ENCODE results near the gene SLC24A3.

Gene SLC24A3

GRCh38 chr20:19519466-19519865 lies 307.0 kb downstream of the SLC24A3 start:
- DNase-seq, result no peak

- no peak for DNase-seq
Measured at GRCh38 chr20:19520261-19520660, 307.8 kb downstream of the SLC24A3 start.

- no peak for DNase-seq
Measured at GRCh38 chr20:19522071-19522801, 309.8 kb downstream of the SLC24A3 start.

GRCh38 chr20:19522836-19523590 lies 310.6 kb downstream of the SLC24A3 start:
- DNase-seq, result no peak

GRCh38 chr20:19524691-19525090 lies 312.2 kb downstream of the SLC24A3 start:
- no peak for DNase-seq

- DNase-seq, result no peak
Measured at GRCh38 chr20:19527509-19527908, 315.1 kb downstream of the SLC24A3 start.

- DNase-seq, result no peak
Measured at GRCh38 chr20:19528286-19529030, 316.0 kb downstream of the SLC24A3 start.

GRCh38 chr20:19530006-19530405 lies 317.6 kb downstream of the SLC24A3 start:
- DNase-seq, result no peak

- no peak for DNase-seq
Measured at GRCh38 chr20:19531446-19531845, 319.0 kb downstream of the SLC24A3 start.

GRCh38 chr20:19538556-19538955 lies 326.1 kb downstream of the SLC24A3 start:
- no peak for DNase-seq

GRCh38 chr20:19539191-19539590 lies 326.7 kb downstream of the SLC24A3 start:
- DNase-seq, result no peak

- no peak for DNase-seq
Measured at GRCh38 chr20:19540392-19540791, 327.9 kb downstream of the SLC24A3 start.

- DNase-seq, result no peak
Measured at GRCh38 chr20:19543101-19543500, 330.7 kb downstream of the SLC24A3 start.

- DNase-seq, result no peak
Measured at GRCh38 chr20:19544684-19545083, 332.2 kb downstream of the SLC24A3 start.

- DNase-seq, result no peak
Measured at GRCh38 chr20:19546648-19547047, 334.2 kb downstream of the SLC24A3 start.

- DNase-seq, result no peak
Measured at GRCh38 chr20:19547547-19547946, 335.1 kb downstream of the SLC24A3 start.

- DNase-seq, result no peak
Measured at GRCh38 chr20:19549896-19550295, 337.5 kb downstream of the SLC24A3 start.

GRCh38 chr20:19552221-19553180 lies 340.1 kb downstream of the SLC24A3 start:
- no peak for DNase-seq

GRCh38 chr20:19554666-19555065 lies 342.2 kb downstream of the SLC24A3 start:
- DNase-seq, result no peak

- DNase-seq, result no peak
Measured at GRCh38 chr20:19555726-19556125, 343.3 kb downstream of the SLC24A3 start.

- no peak for DNase-seq
Measured at GRCh38 chr20:19557291-19557690, 344.8 kb downstream of the SLC24A3 start.

GRCh38 chr20:19560881-19561480 lies 348.5 kb downstream of the SLC24A3 start:
- no peak for DNase-seq
